HL-60/S4 (cell line): ENCODE measurements around the gene GMDS.

Experiments
- in situ Hi-C: fragments of 300-500 bp; cut with MboI; formaldehyde crosslinking; loops from 2 replicates; pipeline ENCODE4 v1.14.3; 2022; ENCODE audit warnings: low sequenced_read_pairs

Gene GMDS

GRCh38 chr6:2054516-2055067, 190.8 kb downstream of the GMDS start:
- in situ Hi-C loops = no loop called here

- in situ Hi-C loops = no loop called here
Measured at GRCh38 chr6:2053691-2054090, 191.7 kb downstream of the GMDS start.

- in situ Hi-C loops = no loop called here
Measured at GRCh38 chr6:2047855-2048254, 197.6 kb downstream of the GMDS start.

DNA sequence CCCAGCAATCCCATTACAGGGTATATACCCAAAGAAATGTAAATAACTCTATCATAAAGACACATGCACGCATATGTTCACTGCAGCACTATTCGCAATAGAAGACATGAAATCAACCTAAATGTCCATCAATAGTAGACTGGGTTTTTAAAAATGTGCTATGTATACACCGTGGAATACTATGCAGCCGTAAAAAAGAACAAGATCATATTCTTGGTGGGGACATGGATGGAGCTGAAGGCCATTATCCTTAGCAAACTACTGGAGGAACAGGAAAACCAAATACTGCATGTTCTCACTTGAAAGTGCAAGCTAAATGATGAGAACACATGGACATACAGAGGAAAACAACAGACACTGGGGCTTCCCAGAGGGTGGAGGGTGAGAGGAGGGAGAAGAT, 201.2 kb downstream of the GMDS start:
- in situ Hi-C loops = no loop called here

DNA sequence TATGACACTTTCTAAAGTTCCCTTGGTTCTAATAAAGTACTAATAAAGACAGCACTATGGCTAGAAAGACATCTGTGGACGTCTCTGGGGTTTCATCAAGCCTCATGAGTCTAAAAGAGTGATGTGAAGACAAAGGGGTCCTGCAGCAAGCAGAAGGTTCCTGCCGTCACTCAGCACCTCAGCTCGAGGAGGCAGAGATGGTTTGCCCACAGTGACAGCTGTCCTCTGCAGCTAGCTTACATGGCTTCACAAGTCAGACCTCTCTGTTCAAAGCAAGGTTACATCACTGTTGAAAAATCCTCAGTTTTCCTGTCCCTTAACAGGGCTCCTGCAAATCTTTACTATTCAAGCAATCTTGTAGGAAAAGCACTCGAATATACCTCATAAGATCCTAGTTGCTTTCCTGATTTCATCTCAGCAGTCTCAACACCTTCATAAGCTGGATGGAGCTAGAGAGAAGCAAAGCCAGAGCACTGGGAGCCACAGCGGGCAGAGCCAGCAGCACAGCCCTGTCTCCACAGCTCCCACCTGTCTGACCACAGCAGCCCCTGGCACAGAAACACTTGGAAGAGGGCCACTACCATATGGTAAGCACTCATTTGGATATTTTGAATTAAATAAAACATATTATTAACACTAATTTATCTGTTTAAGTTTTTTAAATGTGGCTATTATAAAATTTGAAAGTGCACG, 202.3 kb downstream of the GMDS start:
- in situ Hi-C loops = no loop called here

GRCh38 chr6:2038092-2038491, 207.3 kb downstream of the GMDS start:
- in situ Hi-C loops = no loop called here

DNA sequence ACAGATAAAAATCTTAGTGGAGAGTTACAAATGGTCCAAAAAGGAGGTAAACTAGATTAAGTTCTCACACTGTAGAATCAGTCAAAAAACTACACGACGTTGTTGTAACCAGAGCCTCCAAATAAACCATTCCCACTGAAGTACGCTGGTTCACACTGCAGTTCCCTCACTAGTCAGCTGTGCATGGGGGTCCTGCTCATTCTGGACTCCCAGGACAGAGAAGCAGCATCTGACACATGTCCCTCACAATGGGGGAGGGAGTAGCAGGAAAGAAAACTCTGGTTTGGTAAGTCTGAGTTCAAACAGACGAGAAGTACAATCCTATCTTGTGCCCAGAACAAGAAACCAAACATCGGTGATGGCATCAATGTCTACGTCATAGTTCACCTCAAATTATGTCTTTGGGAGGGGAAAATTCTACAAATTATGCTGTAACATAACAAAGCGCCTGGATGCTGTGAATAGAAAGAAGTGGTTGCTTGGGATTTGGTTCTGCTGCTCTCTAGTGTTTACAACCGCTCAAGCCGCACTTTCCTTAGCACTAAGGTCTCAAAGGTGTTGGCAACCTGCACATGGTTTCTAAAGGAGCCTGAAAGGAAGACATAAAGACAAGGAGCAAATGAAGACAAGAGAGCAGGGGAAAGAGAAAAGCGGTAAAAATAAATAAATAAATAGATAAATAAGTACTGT, 208.0 kb downstream of the GMDS start:
- in situ Hi-C loops = no loop called here

DNA sequence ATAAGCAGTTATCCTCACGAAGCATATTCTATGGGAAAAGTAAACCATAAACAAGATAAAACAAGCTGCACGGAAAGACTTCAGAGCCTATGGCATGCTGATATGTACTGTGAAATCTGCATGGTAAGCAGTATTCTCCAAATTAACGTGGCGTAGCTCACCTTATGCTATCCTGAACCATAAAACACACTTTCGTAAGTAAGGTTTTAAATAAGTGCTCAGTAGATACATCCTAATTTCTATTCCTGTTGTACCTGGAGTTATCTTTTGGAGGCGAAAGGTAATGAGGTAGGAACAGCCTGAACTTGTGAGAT, 208.7 kb downstream of the GMDS start:
- in situ Hi-C loops = no loop called here

GRCh38 chr6:2035826-2036709, 209.3 kb downstream of the GMDS start:
- in situ Hi-C loops = no loop called here

- in situ Hi-C loops = no loop called here
Measured at GRCh38 chr6:2035046-2035445, 210.4 kb downstream of the GMDS start.

GRCh38 chr6:2034256-2034655, 211.1 kb downstream of the GMDS start:
- in situ Hi-C loops = no loop called here

DNA sequence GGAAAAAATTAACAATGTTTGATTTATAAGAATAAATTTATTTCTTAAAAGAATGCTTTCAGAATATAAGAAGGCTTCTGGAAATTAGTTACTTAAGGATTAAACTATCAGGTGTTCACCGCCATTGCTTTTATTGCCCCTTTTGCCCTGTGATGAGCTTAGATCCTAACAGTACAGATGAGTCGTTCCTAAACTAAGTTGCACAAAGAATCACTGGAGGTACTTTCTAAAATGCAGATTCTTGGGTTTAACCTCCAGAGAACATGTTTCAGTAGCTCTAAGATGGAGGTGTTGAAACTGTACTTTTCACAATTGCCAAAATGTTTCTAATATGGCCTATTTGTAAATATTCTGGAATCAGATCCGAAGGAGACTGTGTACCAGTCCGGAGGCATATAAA, 211.9 kb downstream of the GMDS start:
- in situ Hi-C loops = no loop called here

DNA sequence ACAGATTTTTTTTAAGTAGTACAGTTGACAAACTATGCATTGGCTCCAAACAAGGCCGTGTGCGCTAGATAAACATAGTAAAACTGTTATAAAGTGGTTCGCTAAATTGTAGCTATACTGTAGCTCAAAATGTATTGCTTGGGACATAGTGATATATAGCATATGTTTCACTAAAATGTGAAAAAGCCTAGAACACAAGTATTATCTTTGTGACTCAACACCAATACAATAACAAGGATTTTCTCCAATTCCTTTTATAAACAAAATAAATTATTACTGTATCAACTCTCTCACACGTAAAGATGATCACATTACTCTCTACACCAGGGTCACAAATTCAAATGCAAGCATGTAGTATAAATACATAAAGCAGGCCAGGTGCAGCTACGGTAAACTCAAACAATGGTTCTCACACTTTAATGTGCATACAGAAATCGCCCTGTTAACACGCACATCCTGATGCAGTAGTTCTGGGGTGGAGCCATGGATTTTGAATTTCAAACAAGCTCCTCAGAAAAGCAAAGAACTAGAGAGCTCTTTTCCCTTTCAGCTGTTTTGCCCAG, 214.6 kb downstream of the GMDS start:
- in situ Hi-C loops = no loop called here

DNA sequence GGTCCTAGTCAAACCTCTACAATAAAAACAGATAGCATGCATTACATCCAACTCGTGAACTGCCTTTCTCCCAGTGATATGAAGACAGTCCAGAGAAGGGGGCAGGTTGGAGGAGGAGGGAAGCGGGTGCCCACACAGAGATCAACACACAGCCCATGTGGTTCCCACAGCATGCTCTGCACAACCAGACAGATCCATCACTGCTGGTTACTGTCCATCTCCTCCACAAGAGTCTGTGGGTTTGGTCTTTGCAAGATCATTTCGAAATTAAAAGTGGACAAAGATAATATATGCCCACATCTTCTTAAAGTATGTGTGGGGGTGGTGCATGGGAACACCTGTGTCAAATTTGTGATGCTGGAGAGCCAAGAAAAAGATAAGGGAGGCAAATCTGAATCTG, 215.5 kb downstream of the GMDS start:
- in situ Hi-C loops = no loop called here

GRCh38 chr6:2029130-2029794, 216.1 kb downstream of the GMDS start:
- in situ Hi-C loops = no loop called here

DNA sequence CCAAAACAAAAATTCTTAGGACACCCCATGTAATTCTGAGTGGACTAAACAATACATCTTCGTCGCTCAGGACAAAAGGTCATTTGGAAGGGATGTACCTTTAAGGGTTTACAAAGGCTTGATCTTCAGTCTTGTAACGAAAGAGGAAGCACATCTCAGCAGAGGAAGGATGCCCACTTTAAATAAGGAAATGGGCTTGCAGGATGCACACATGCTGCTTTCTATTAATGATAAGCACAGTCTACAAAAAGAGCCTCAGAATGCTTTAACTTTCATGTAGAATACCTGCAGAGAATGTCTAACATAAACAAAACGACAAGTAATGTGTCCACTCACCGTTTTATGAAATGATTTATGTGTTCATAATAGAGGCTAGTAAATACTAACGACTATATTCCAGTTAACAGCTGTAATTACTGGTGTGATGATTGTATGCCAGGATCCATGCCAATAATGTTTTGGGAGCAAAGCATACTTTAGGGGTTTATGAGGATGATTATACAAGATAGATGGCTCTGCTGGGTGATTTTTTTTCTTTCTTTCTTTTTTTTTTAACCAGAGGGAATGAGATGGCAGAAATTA, 216.9 kb downstream of the GMDS start:
- in situ Hi-C loops = no loop called here

GRCh38 chr6:2026133-2026532, 219.3 kb downstream of the GMDS start:
- in situ Hi-C loops = no loop called here

DNA sequence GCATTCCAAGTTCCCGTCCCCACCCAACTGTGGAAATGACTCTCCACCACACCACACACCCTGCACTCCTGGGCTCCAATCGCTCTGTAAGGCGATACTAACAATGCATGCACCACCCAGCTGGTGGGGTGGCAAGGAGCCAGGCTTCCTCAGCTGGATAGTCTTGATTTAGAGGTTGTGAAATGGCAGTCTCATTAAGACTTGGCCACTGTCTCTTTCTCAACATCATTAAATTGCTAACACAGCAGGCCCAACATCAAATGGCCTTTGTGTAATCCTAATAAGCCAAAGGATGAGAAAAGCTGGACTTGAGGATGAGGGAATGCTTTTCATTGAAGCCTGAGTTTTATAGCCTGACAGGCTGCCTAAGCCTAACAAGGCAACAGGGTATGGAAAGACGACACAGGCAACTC, 223.7 kb downstream of the GMDS start:
- in situ Hi-C loops = no loop called here

DNA sequence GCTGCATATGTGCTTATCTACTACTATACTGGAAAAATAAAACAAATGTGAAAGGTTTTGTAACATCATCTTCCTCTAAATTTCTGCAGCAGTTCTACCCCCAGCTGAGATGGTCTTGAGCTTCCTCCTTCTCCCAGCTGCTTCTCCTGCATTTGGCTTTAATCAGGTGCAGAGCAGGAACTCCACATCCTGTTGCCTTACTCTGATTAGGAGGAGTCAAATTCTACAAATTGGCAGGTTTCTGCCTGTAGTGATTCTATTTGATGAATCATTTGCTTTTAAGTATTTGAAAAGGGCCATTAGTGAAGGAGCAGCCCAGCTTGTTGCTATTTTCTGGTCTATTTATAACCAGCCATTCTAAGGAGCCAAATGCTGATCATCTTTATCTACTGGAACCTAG, 224.5 kb downstream of the GMDS start:
- in situ Hi-C loops = no loop called here

GRCh38 chr6:2019051-2019450, 226.4 kb downstream of the GMDS start:
- in situ Hi-C loops = no loop called here
